Mucosa of descending colon (tissue), 3 donors: ENCODE data around the gene TMEM62. TPM values are rescaled to one million over a fixed set of nuclear protein-coding genes. Genes with fewer than 3 reads are reported as not detected.

Experiments used
- ATAC-seq: fragments of 200-7000 bp; cut with Tn5 transposase; one replicate; pipeline ENCODE4 v1.9.1; 2020; ENCODE audit warnings: mild to moderate bottlenecking, moderate library complexity
- DNase-seq, 3 donors: peaks; one replicate each; pipeline ENCODE4 v3.0.0-alpha.2; 2020
- H3K36me3 ChIP-seq: fragments of 200-600 bp; one replicate; pipeline ENCODE4 v1.8.0; 2021; ENCODE audit warnings: low read depth, mild to moderate bottlenecking
- H3K4me1 ChIP-seq: fragments of 200-600 bp; one replicate; pipeline ENCODE4 v1.8.0; 2021; ENCODE audit warnings: low read depth, mild to moderate bottlenecking
- H3K4me3 ChIP-seq: fragments of 200-600 bp; one replicate; pipeline ENCODE4 v1.8.0; 2021; ENCODE audit warnings: mild to moderate bottlenecking
- H3K9me3 ChIP-seq: fragments of 200-600 bp; one replicate; pipeline ENCODE4 v1.8.0; 2021; ENCODE audit warnings: mild to moderate bottlenecking
- CTCF ChIP-seq: fragments of 200-600 bp; IDR thresholded peaks from one replicate; pipeline ENCODE4 v1.8.0; 2022; ENCODE audit warnings: antibody characterized with exemption, mild to moderate bottlenecking
- intact Hi-C, 2 donors: fragments of 100-400 bp; cut with DNase I in 1 of 2; cut with micrococcal nuclease in 1 of 2; formaldehyde crosslinking; loops; one replicate each; pipeline versions ENCODE4 v1.11.0 to v1.11.1; 2022; cut with DNase I, micrococcal nuclease
- total RNA-seq, 3 donors: library from RNA; stranded (reverse); fragmentation: NEBNext Ultra II Directional in 2 of 3; extraction: Animal tissue kit (Norgen Biotek cat#: 25700) in 2 of 3; gene quantifications; one replicate each; pipeline versions ENCODE4 v1.2.1 to v1.2.4, GENCODE V29; 2021 to 2023
- donor health status: DM: no; HTN: no; CAD: no; lungs with moderate emphysema.
- donor health status: DM: no; HTN: no; CAD: no.
- donor health status: DM: no; HTN: yes; CAD: no.

The TMEM62 gene
- total RNA-seq, 3 donors from 2014 or later: 26.8 to 43.7 (median 34.9) TPM

- Histone ChIP-seq H3K36me3 (no peaks in the 10 kb centered on the region), H3K9me3 (no peaks in the 10 kb centered on the region), H3K4me1 (no peaks in the 10 kb centered on the region), H3K4me3 (no peak overlapping the region)
- TF ChIP-seq CTCF: no peak
- ATAC-seq (no peak), DNase-seq (no peak)
- intact Hi-C loops: no loop called here
These were observed 66.6 kb downstream of the TMEM62 start for GRCh38 chr15:43199945-43200488.

- H3K4me1 ChIP-seq: no peaks in the 10 kb centered on the region
- no peaks in the 10 kb centered on the region for H3K36me3 ChIP-seq
- peak in 2 of 3 donors; percentile 49 to 67 for DNase-seq
- no peak overlapping the region for H3K4me3 ChIP-seq
- ATAC-seq: peak; percentile 58
- H3K9me3 ChIP-seq: no peaks in the 10 kb centered on the region
- intact Hi-C loops: no loop called here
- TF ChIP-seq CTCF: no peak
These were observed 70.9 kb downstream of the TMEM62 start for GRCh38 chr15:43204016-43204901.

GRCh38 chr15:43206054-43206453, 72.7 kb downstream of the TMEM62 start:
- DNase-seq (no peak), ATAC-seq (no peak)
- no peaks in the 10 kb centered on the region for H3K4me1 ChIP-seq
- H3K4me3 ChIP-seq: no peak overlapping the region
- intact Hi-C loops: no loop called here
- H3K36me3 ChIP-seq: no peaks in the 10 kb centered on the region
- no peak for TF ChIP-seq CTCF
- no peaks in the 10 kb centered on the region for H3K9me3 ChIP-seq

- H3K4me1 ChIP-seq: no peaks in the 10 kb centered on the region
- TF ChIP-seq CTCF: no peak
These were observed 73.6 kb downstream of the TMEM62 start for GRCh38 chr15:43207024-43207423.

GRCh38 chr15:43208052-43209002, 74.9 kb downstream of the TMEM62 start:
- TF ChIP-seq CTCF: no peak
- no peak for DNase-seq
- ATAC-seq: no peak
- H3K4me3 ChIP-seq: no peak overlapping the region
- no peaks in the 10 kb centered on the region for H3K4me1 ChIP-seq
- no peaks in the 10 kb centered on the region for H3K9me3 ChIP-seq
- no peaks in the 10 kb centered on the region for H3K36me3 ChIP-seq
- intact Hi-C loops: no loop called here

More at GRCh38 chr15:43207024-43207423, 73.6 kb downstream of the TMEM62 start:
- intact Hi-C loops: no loop called here
- Histone ChIP-seq H3K36me3 (no peaks in the 10 kb centered on the region), H3K9me3 (no peaks in the 10 kb centered on the region), H3K4me3 (no peak overlapping the region)
- no peak for ATAC-seq
- DNase-seq: no peak
